GM10248 (cell line): ENCODE data around the gene ANKRD16.

Source experiments
- CTCF ChIA-PET: fragments of 300-600 bp; sonication (Branson Sonifier 250); formaldehyde crosslinking; extraction: SDS; loops from one replicate; lab custom pipeline; 2021; ENCODE audit warnings: antibody characterized with exemption; lab: Yijun Ruan, JAX
- POLR2A ChIA-PET: fragments of 350-650 bp; sonication (Branson Sonifier 250); formaldehyde crosslinking; extraction: SDS; loops from one replicate; lab custom pipeline; 2020; ENCODE audit warnings: antibody characterized with exemption; lab: Yijun Ruan, JAX
- DNase-seq: peaks from one replicate; pipeline ENCODE4 v3.0.0; 2012; ENCODE audit errors: extremely low spot score
- TF ChIP-seq, protein P1 (sequence below): IDR thresholded peaks from 2 replicates; pipeline ENCODE4 v1.5.1; 2012; ENCODE audit warnings: mild to moderate bottlenecking, low read depth; ENCODE audit errors: extremely low read depth, missing control alignments, control extremely low read depth

Gene ANKRD16

GRCh38 chr10:5833814-5834213 is 55.9 kb downstream of the ANKRD16 start:
- DNase-seq, result no peak
- TF ChIP-seq, protein P1, sequence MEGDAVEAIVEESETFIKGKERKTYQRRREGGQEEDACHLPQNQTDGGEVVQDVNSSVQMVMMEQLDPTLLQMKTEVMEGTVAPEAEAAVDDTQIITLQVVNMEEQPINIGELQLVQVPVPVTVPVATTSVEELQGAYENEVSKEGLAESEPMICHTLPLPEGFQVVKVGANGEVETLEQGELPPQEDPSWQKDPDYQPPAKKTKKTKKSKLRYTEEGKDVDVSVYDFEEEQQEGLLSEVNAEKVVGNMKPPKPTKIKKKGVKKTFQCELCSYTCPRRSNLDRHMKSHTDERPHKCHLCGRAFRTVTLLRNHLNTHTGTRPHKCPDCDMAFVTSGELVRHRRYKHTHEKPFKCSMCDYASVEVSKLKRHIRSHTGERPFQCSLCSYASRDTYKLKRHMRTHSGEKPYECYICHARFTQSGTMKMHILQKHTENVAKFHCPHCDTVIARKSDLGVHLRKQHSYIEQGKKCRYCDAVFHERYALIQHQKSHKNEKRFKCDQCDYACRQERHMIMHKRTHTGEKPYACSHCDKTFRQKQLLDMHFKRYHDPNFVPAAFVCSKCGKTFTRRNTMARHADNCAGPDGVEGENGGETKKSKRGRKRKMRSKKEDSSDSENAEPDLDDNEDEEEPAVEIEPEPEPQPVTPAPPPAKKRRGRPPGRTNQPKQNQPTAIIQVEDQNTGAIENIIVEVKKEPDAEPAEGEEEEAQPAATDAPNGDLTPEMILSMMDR, result no peak
- ChIA-PET POLR2A (interaction anchor here (0.7 kb wide), 1 partner anchor 369 kb away, joined by 5 read pairs; no protein-coding TSS in a partner anchor), CTCF (no interaction called here)

DNA sequence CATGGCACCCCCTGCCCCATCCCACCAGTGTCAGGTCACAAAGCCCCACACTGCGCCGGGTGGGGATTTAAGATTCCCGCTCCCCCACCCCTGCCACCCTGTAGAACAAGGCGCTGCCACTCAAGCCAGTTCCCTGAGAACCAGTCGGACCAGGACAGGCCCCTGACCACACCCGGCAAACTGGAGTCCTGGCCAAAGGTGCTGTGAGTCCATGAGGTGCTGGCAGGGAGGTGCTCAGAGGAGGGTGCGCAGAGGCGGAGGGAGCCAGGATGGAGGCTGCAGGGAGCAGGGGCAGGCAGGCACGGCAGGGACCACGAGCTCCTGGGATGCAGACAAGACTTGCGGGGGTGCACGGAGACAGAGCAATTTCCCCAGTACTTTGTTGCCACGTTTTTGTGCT is 56.7 kb downstream of the ANKRD16 start:
- ChIA-PET POLR2A (no interaction called here), CTCF (interaction anchor here (1.4 kb wide), 1 partner anchor 40 kb away, joined by 3 read pairs; no protein-coding TSS in a partner anchor)
- TF ChIP-seq, protein P1, result no peak
- no peak for DNase-seq

DNA sequence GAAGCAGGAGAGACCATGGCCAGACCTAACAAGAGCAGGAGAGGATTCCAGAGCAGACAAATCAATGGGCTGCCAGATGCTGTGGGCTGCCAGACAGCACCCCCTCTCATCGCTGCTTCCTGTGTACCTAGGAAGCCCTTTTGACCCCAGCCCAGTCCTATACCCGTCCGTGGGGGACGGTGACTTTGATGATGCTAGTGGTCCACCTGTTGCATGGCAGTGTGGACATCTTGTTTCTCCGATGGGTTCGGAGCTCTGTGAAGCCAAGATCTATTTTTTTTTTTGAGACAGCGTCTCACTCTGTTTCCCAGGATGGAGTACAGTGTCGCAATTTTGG is 58.3 kb downstream of the ANKRD16 start:
- TF ChIP-seq, protein P1, result no peak
- ChIA-PET CTCF (interaction anchor here (2.2 kb wide), 1 partner anchor 13 kb away, joined by 12 read pairs; no protein-coding TSS in a partner anchor), POLR2A (no interaction called here)
- no peak for DNase-seq

DNA sequence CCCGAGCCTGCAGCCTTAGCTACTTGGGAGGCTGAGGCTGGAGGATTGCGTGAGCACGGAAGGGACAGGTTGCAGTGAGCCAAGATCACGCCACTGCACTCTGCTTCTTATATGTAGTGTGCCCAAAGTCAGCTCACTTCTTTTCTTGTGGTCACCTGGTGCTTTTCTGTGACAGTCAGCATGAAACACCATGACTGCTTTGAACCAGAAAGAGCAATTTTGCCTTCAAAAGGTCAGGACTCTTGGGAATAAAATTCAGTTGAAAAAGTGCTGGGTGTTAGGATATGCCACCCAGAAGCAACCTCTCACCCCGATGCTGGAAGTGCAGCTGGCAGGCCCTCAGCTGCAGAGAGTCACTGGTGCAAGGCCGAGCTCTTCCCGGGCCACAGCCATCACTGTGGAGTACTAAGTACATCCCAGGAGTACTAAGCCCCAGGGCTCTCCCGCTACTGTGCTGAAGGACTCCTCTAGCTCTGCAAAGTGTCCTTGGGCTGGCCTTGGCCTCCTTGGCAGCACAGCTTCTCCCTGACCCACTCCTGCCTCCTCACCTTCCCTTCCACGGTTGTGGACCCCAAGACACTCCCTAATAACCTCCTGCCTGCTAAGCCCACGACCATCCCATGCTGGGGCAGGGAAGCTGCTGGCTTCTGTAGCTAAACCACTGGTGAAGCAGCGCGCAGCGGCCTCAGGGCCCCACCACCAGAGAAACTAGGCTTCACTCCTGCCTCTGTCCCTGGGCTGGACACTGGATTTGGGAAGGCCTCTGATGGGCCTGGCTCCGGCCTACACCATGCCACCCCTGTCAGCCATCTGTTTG is 58.9 kb downstream of the ANKRD16 start:
- POLR2A ChIA-PET, result interaction anchor here (0.9 kb wide), 1 partner anchor 59 kb away, joined by 4 read pairs; the partner anchor contains the start of genes ANKRD16 and FBH1
- TF ChIP-seq, protein P1, result no peak
- DNase-seq, result no peak
- CTCF ChIA-PET, result interaction anchor here (0.9 to 2.2 kb wide), 4 partner anchors 9 to 27 kb away, joined by 4 to 12 read pairs (median 6); no protein-coding TSS in a partner anchor

DNA sequence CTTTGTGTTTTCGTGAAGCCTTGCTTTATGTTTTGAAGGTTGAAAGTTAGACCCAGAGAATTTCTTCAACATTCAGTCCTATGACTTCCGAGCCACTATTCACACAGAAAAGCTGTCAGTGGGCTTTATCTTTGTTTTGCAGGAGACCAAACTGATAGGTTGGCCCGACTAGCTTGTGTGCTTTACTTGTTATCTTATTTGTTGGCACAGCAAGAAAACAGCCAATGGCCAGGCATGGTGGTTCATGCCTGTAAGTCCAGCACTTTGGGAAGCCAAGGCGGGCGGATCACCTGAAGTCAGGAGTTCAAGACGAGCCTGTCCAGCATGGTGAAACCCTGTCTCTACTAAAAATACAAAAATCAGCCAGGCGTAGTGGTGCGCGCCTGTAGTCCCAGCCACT is 60.4 kb downstream of the ANKRD16 start:
- TF ChIP-seq, protein P1, result no peak
- CTCF ChIA-PET, result interaction anchor here (0.9 to 1.9 kb wide), 2 partner anchors 9 to 14 kb away, joined by 3 to 7 read pairs; no protein-coding TSS in a partner anchor
- POLR2A ChIA-PET, result no interaction called here
- DNase-seq, result no peak

GRCh38 chr10:5828725-5829124 is 61.0 kb downstream of the ANKRD16 start:
- POLR2A ChIA-PET, result no interaction called here
- CTCF ChIA-PET, result interaction anchor here (0.9 to 1.9 kb wide), 2 partner anchors 8 to 15 kb away, joined by 3 to 7 read pairs; no protein-coding TSS in a partner anchor
- no peak for DNase-seq
- TF ChIP-seq, protein P1, result no peak
